DND-41 (cell line): Measurements from ENCODE around the gene TENT4B.

ENCODE experiments used
- CTCF ChIP-seq: IDR thresholded peaks from 2 replicates; pipeline ENCODE4 v1.5.1; 2012; ENCODE audit warnings: borderline replicate concordance, low read length, moderate library complexity, mild to moderate bottlenecking; ENCODE audit not compliant: poor library complexity, severe bottlenecking; ENCODE audit errors: extremely low read depth
- EZH2 ChIP-seq: IDR thresholded peaks from 3 replicates; pipeline ENCODE4 v1.6.1; 2012; ENCODE audit warnings: borderline replicate concordance, low read depth, mild to moderate bottlenecking, moderate library complexity, low read length, inconsistent platforms; ENCODE audit not compliant: severe bottlenecking

- no peak for TF ChIP-seq CTCF
- no peak for TF ChIP-seq EZH2
Measured at GRCh38 chr16:50166511-50167500, 13.7 kb downstream of the TENT4B start.
